ENCODE data around the gene PFKFB1.

PFKFB1 gene

GRCh38 chrX:54994099-54994498, at the start of gene PFKFB1:
TSS of gene PFKFB1 (minus strand) at chrX:54994188. CDS start at chrX:54994007, 181 bp downstream.
- no peak for DNase-seq

GRCh38 chrX:55041514-55041913, 47.5 kb upstream of the PFKFB1 start:
- DNase-seq, result no peak

DNA sequence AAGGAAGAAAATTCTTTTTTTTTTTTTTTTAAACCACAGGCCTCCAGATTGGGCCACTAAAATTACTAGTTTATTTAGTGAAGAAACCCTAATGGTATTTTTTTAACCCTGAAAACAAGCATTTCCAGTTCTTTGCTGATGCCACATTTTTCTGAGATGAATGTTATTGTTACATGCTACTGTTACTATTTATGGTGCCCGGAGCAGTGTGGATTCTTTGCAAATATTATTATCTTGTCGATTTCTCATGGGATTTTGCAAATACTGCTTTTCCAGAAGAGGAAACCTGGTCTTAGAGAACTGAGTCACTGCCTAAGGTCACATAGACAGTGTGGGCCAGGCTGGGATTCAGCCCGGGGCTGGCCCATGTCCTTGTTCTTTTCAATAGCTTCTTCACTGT, 45.5 kb upstream of the PFKFB1 start:
- no peak for DNase-seq

DNA sequence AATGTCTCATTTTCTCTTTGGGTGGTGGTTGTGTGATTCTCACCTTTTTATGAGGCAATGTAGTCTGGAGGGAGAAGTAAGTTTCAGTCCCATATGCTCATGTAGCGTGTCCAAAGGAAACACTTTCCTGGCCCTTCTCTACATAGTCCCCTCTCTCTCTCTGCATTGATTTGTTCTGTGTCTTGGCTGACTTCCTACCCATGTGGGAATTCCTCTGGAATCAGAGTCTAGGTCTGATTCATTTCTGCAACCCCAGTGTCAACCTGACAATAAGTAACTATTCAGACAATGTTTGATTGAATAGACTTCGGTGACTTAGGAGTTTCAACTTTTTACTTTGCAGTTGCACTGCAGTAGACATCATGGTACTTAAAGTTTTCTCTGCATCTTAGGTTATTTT, 39.4 kb upstream of the PFKFB1 start:
- no peak for DNase-seq

DNA sequence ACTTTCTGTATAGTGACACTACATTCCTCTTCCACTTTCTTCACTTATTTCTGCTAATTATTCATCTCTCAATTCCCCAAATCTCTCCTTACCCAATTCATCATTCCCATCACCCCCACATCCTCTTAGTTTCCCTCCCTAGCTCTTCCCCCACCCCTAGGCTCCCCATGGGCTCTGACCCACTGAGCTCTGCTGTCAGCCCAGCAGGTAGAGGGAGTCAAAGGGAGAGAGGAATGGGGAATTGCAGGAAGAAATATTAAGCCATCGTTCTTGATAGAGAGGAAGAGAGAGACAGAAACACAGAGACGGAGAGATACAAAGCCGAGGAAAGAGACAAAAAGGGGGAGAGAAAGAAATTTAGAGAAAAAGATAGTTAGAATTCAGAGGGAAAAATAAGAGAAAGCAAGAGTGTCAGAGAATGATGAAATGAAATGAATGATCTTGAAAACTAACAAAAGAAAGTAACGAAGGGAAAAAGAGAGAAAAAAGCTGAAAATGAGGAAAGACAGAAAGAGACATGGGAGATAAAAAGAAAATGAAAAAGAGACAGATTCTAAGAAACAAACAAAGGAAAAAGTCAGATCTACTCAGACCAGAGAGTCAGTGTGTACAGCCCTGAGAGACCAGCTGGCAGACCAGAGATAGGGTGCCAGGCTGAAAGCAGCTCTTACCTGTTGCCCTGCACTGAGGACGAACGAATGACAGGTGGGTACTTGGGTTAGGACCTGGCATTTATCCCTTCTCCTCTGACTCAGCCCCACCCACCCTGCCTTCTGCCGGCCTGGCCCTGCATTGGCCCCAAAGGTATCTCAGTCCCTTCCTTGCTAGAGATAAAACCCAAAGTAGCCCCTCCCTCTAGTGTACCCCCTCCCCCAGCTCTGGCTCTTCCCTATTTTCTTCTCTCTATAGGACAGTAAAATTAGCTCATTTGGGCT, 36.5 kb upstream of the PFKFB1 start, which contains the start of gene ALAS2:
TSS of gene ALAS2 (minus strand) at position 707 of the 935 bp plus-strand sequence. CDS start 4,977 bp downstream, outside the sequence.
- no peak for DNase-seq

DNA sequence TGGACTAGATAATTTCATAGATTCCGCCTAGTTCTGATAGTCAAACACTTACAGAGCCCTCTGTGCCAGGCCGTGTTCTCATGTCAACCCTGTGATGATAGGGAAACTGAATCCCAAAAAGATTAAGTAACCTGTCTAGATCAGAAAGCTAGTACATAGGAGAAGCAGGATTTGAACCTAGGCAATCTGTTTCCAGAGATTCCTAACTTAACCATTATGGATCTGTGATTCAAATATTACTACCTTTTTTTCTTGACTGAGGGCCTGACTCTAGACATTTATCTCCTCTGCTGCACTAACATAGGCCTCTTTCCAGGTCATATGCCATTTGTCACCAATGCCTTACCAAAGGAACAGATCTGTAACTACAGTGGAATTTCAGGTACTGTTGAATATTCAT, 35.3 kb upstream of the PFKFB1 start:
- DNase-seq, result no peak

DNA sequence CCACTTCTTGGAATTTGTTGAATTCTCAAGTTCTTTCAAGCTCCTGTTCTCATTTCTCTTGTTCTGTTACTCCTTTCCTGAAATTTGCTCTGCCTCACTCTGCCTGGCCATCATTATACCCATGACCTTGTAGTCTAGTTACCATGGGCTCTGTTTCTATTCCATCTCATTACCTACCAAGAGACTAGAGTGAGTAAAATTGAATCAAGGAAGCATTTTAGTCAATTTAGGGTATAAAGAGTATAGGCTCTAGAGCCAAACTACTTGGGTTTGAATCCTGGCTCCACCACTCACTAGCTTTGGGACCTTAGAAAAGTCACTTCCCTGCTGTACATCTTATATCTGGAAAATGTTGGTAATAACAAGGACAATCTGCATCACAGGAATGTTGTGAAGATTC, 34.6 kb upstream of the PFKFB1 start:
- no peak for DNase-seq

DNA sequence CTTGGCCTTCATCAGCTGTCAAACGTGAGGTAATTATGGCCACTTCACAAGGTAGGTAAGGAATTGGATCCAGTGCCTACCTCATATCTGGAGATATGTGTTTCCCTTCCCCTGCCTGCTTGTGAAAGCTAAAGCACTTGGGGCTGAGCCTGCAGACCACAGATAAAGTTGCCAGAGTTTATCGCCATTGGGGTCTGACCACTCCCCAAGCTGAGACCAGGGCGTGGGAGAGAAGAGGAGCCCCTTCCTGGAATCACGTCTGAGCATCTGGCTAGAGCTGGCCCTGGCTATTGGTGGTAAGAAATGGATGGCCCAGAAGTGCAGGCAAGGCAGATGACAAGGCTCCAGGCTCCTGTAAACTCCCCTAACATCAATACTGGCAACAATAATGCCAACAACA, 34.1 kb upstream of the PFKFB1 start:
- DNase-seq, result no peak

DNA sequence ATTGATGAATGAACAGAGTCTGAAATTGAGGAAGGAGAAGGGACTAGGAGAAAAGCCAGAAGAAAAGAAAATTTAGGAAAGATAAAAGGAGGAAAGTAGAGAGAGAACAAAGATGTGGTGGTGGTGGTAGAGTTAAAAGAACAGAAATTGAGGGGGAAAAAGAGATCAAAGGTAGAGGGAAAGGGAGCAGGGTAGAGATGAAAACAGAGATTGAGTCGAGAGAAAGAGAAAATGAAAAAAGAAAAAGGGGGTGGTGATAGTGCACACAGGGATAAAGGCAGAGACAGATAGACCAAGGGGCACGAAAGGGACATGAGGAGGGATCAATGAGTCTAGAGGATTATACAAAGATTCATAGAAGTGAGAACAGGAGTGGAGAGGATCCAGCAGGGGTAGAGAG, 32.9 kb upstream of the PFKFB1 start:
- DNase-seq, result no peak

DNA sequence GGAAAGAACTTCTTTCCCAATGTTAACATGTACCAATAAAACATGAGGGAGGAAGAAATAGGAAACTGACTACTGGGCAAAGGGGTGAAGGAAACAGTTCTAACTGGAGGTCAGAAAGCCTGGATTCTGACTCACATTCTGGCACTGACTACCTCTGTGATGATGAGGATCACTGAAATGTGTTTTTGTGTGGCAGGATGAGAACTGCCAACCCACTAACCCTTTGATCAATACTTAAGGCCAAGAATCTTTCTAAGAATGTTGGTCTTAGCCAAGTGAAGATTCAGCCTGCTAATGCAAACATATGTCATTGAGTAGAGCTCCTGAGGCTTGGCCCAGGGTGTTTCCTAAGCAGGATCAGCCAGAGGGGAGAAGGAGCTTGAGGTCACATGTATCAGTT, 32.2 kb upstream of the PFKFB1 start:
- no peak for DNase-seq

GRCh38 chrX:55014897-55015299, 20.9 kb upstream of the PFKFB1 start:
- no peak for DNase-seq

- DNase-seq, result no peak
Observed at GRCh38 chrX:55011294-55011693, 17.3 kb upstream of the PFKFB1 start.

GRCh38 chrX:55008571-55009358, 14.8 kb upstream of the PFKFB1 start:
- peak; percentile 21 for DNase-seq

DNA sequence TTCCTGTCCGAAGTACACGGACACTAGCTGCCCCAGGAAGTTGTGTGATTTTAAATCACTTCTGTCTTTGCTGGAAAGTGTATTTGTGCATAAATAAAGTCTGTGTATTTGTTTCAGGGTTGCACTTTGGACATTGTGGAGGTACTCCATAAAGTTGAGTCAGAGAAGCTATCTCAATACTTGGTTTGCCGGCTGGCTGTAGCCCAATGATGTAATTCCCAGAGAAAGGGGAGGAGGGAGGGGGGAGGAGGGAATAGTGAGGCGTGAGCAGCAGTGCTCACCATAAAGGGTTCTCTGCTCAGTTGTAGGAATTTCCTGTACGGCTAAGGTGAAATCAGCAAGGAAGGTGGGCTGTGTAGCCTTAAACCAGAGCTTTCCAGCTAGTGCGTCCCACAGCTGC, 13.7 kb upstream of the PFKFB1 start:
- DNase-seq, result no peak

DNA sequence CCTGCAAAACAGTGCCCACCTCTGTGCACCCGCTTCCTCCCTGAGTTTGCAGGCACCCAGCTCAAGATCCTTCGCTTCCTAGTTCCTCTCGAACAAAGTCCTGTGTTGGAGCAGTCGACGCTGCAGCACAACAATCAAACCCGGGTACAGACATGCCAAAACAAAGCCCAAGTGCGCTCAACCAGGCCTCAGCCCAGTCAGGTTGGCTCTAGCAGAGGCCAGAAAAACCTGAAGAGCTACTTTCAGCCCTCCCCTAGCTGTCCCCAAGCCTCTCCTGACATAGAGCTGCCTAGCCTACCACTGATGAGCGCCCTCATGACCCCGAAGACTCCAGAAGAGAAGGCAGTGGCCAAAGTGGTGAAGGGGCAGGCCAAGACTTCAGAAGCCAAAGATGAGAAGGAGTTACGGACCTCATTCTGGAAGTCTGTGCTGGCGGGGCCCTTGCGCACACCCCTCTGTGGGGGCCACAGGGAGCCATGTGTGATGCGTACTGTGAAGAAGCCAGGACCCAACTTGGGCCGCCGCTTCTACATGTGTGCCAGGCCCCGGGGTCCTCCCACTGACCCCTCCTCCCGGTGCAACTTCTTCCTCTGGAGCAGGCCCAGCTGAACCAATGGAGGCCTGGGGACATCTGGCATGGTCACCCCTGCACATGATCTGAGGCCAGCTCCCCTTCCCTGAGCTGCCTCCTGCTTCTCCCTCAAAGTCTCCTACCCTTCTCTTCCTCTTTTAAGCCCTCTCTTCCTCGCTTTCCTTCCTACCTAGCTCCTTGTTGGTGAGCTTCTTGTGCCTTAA, 13.0 kb upstream of the PFKFB1 start:
- DNase-seq, result no peak

DNA sequence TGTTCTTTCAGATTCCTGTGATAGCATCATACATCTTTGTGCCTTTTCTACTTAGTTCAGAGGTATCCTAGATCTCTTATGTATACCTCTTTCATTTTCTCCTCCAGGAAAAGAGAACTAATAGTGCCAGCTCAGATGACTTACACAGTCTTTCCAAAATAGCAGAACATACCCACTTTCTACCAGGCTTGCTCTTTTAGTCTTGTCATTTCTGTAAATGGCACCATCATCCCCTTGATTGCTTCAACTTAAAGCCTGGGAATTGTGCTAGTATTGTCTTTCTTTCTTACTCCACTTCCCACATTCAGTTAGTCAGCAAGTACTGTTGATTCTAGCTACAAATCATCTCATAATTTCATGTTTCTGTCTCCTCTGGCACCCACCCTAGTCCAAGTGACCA, 11.3 kb upstream of the PFKFB1 start:
- no peak for DNase-seq

DNA sequence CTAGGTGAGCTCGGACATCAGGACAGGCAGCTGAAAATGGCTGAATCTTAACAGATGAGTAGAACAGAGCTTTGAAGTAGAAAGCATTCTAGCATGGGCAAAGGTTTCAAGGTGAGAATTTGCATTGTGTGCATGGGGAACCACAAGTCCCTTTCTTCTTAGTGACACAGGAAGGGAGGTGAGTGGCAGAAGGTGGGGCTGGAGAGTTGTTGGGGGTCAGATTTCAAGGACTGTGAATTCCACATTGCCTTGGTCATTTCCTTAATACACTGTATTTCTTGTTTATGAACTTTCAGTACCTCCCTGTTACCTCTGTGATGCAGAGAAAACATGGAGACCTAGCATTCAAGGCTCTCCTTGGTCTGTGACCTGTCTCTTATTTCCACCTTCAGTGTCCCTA, 10.2 kb upstream of the PFKFB1 start:
- no peak for DNase-seq

DNA sequence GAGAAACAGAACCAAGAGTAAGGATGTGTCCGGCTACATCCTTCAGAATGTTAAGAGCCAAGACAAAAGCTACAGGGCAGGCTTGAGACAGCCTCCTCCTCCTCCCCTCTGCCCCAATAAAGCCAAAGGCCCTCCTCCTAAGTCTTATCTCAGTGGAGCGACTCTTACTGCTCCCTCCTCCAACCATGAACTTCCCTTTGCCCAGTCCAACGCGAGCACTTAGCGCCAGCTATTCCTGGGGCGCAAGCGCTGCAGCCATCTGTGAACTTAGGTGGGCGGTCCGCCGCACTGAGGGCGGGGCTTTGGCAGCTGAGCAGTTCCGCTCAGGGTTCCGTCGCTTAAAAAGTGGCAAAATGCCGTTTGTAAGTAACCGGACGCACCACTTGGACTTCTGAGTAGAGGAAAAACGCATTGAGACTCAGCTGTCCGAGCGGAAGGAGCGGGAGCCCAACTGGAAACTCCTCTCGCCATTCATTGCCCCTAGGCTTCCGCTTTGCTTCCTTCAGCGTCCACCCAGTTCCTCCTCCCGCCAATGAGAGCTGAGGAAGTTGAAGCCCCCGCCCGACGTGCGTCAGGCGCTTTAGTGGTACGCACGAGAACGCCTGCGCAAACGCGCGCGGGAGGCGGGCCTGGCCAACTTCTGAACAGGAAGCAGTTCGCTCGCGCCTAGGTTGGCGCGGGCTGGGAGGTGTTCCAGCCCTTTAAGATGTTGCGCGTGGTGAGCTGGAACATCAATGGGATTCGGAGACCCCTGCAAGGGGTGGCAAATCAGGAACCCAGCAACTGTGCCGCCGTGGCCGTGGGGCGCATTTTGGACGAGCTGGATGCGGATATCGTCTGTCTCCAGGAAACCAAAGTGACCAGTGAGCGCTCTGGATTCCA, 6.0 kb upstream of the PFKFB1 start, which contains the start of gene APEX2:
TSS of gene APEX2 (plus strand) at position 647 of the 882 bp plus-strand sequence. CDS start at position 707, 60 bp downstream.
- DNase-seq, result peak; percentile 78

DNA sequence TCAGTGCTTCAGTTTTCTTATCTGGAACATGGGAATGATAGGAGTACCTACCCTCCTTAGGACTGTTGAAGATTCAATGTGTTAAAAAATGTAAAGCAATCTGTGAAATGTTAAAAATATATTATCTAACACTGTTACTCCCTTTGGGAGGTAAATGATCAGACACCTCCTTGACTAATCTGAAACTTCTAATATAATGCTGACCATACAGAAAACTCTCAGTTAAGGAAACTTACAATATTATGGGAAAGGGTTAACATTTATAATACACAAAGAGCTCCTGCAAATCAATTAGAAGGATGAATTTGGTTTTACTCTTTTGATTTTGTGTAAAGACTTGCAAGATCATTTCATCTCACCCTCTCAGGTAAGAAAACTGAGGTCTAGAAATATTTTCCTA, 1.6 kb upstream of the PFKFB1 start:
- no peak for DNase-seq

- no peak for DNase-seq
Observed at GRCh38 chrX:54994668-54995351, 822 bp upstream of the PFKFB1 start.

DNA sequence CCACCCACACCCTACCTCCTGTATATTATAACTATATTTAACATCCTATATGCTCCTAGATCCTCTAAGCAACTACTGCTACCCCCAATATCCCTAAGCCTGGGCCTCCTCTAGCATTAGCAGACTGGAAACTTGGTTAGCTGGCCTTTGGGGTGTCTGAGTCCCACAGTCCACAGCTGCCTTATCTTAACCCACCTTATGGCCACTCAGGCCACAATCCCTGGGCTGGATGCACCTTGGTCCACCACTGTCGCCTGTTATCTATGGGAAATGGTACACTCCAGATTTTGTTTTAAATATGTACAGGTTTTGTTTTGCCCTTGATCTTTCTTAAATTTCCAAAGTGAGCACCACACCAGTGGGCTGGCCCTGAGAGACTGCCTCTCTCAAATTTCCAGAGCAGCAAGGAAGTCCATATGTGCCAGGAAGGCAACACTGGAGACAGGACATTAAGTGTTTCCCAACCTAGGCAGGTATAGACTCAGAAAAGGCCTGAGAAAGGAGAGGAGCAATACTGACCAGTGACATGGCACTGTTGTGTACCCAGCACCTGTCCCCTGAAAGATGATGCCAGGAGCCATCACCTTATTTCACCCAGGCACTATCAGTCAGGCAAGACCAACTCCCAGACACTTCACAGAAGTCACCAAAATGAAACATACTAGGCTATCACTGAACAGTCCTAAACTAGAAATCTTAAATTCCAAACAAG, 921 bp downstream of the PFKFB1 start:
- DNase-seq, result no peak

Data from GF-D8 (cell line).